HEK293 (cell line): ENCODE measurements around the gene PYGO2.
A peak's percentile ranks its signal among the peaks of the same experiment; 100 is the strongest.

Source experiments
- CTCF ChIA-PET: fragments of 350-600 bp; formaldehyde crosslinking; extraction: SDS; loops from one replicate; lab custom pipeline; 2021; ENCODE audit warnings: antibody characterized with exemption; lab: Yijun Ruan, JAX
- POLR2A ChIA-PET: fragments of 300-600 bp; formaldehyde crosslinking; extraction: SDS; loops from one replicate; lab custom pipeline; 2020; ENCODE audit warnings: antibody characterized with exemption, inconsistent platforms; lab: Yijun Ruan, JAX
- H3K27ac ChIP-seq: fragments of 200-500 bp; sonication (Bioruptor generic); 2 replicates; pipeline ENCODE4 v1.5.1; 2014; ENCODE audit warnings: low read depth, low read length, control low read depth, inconsistent platforms; ENCODE audit errors: extremely low read depth
- H3K36me3 ChIP-seq, 2 experiments: fragments of 200-500 bp in 1 of 2; sonication (Bioruptor generic) in 1 of 2; 1 replicate in 1 of 2; 2 replicates in 1 of 2; pipeline ENCODE4 v1.5.1; 2014 to 2017; ENCODE audit warnings: inconsistent platforms in 2 of 2, low read length in 2 of 2; ENCODE audit not compliant: control insufficient read depth in 2 of 2, insufficient read depth in 1 of 2
- H3K4me1 ChIP-seq: fragments of 200-500 bp; sonication (Bioruptor generic); 2 replicates; pipeline ENCODE4 v1.5.1; 2014; ENCODE audit warnings: mild to moderate bottlenecking, low read length, inconsistent platforms; ENCODE audit not compliant: control insufficient read depth, insufficient read depth
- H3K4me3 ChIP-seq: 2 replicates; pipeline ENCODE4 v1.5.1; 2011; ENCODE audit warnings: low read depth, mild to moderate bottlenecking, control low read depth, low read length, moderate library complexity
- H3K9me3 ChIP-seq: fragments of 200-500 bp; sonication (Bioruptor generic); 2 replicates; pipeline ENCODE4 v1.5.1; 2014; ENCODE audit warnings: low read depth, low read length, inconsistent platforms; ENCODE audit not compliant: control insufficient read depth, insufficient read depth
- BCL11B ChIP-seq: fragments of 450-650 bp; formaldehyde crosslinking; IDR thresholded peaks from 2 replicates; pipeline ENCODE4 v1.5.1; 2016; ENCODE audit warnings: low read depth, missing biosample characterization, missing genetic modification characterization
- GLIS2 ChIP-seq: fragments of 450-650 bp; formaldehyde crosslinking; IDR thresholded peaks from 2 replicates; pipeline ENCODE4 v1.5.1; 2016; ENCODE audit warnings: missing biosample characterization, missing genetic modification characterization
- HOXC10 ChIP-seq: sonication (generic); formaldehyde crosslinking; IDR thresholded peaks from 2 replicates; pipeline ENCODE4 v1.8.1; 2023; ENCODE audit warnings: mild to moderate bottlenecking, missing genetic modification reagents
- INSM2 ChIP-seq: fragments of 450-650 bp; formaldehyde crosslinking; IDR thresholded peaks from 2 replicates; pipeline ENCODE4 v1.5.1; 2016; ENCODE audit warnings: missing biosample characterization, missing genetic modification characterization
- PRDM10 ChIP-seq: fragments of 450-650 bp; formaldehyde crosslinking; IDR thresholded peaks from 2 replicates; pipeline ENCODE4 v1.5.1; 2016; ENCODE audit warnings: missing biosample characterization, missing genetic modification characterization
- PRDM4 ChIP-seq: fragments of 450-650 bp; formaldehyde crosslinking; IDR thresholded peaks from 2 replicates; pipeline ENCODE4 v1.5.1; 2017; ENCODE audit warnings: missing biosample characterization, missing genetic modification characterization
- TCF7L2 ChIP-seq: IDR thresholded peaks from 2 replicates; pipeline ENCODE4 v1.6.1; 2011; ENCODE audit warnings: low read depth, mild to moderate bottlenecking, inconsistent platforms, low read length, moderate library complexity, borderline replicate concordance
- WT1 ChIP-seq: fragments of 450-650 bp; formaldehyde crosslinking; IDR thresholded peaks from 2 replicates; pipeline ENCODE4 v1.5.1; 2016; ENCODE audit warnings: missing biosample characterization, missing genetic modification characterization
- ZBTB26 ChIP-seq: fragments of 450-650 bp; formaldehyde crosslinking; optimal IDR thresholded peaks from 2 replicates; pipeline ENCODE3; 2016; ENCODE audit warnings: missing biosample characterization, mild to moderate bottlenecking, missing genetic modification characterization
- ZFP3 ChIP-seq: fragments of 450-650 bp; formaldehyde crosslinking; IDR thresholded peaks from 2 replicates; pipeline ENCODE4 v1.5.1; 2016; ENCODE audit warnings: low read depth, missing biosample characterization, missing genetic modification characterization
- ZFP37 ChIP-seq: fragments of 450-650 bp; formaldehyde crosslinking; IDR thresholded peaks from 2 replicates; pipeline ENCODE4 v1.5.1; 2016; ENCODE audit warnings: missing biosample characterization, missing genetic modification characterization
- ZNF112 ChIP-seq: fragments of 450-650 bp; formaldehyde crosslinking; IDR thresholded peaks from 2 replicates; pipeline ENCODE4 v1.5.0; 2017; ENCODE audit warnings: missing biosample characterization, missing genetic modification characterization
- ZNF121 ChIP-seq: fragments of 450-650 bp; formaldehyde crosslinking; IDR thresholded peaks from 2 replicates; pipeline ENCODE4 v1.5.1; 2016; ENCODE audit warnings: missing biosample characterization, missing genetic modification characterization
- ZNF175 ChIP-seq: fragments of 450-650 bp; formaldehyde crosslinking; IDR thresholded peaks from 2 replicates; pipeline ENCODE4 v1.5.1; 2016; ENCODE audit warnings: missing biosample characterization, missing genetic modification characterization
- ZNF274 ChIP-seq, 2 experiments: fragments of 200-500 bp in 1 of 2; fragments of 450-650 bp in 1 of 2; sonication (Bioruptor generic) in 1 of 2; formaldehyde crosslinking in 1 of 2; IDR thresholded peaks; 2 replicates each; pipeline versions ENCODE4 v1.5.1 to v1.6.1; 2014 to 2016; ENCODE audit warnings: borderline replicate concordance in 1 of 2, inconsistent platforms in 1 of 2, low read length in 1 of 2, missing biosample characterization in 1 of 2, missing genetic modification characterization in 1 of 2
- ZNF354C ChIP-seq: fragments of 450-650 bp; formaldehyde crosslinking; IDR thresholded peaks from 2 replicates; pipeline ENCODE4 v1.5.1; 2016; ENCODE audit warnings: missing biosample characterization, missing genetic modification characterization, low read depth, borderline replicate concordance
- ZNF416 ChIP-seq: fragments of 450-650 bp; formaldehyde crosslinking; IDR thresholded peaks from 2 replicates; pipeline ENCODE4 v1.5.1; 2016; ENCODE audit warnings: missing biosample characterization, missing genetic modification characterization
- ZNF449 ChIP-seq: fragments of 450-650 bp; formaldehyde crosslinking; IDR thresholded peaks from 2 replicates; pipeline ENCODE4 v1.5.1; 2017; ENCODE audit warnings: missing biosample characterization, mild to moderate bottlenecking, missing genetic modification characterization, moderate library complexity
- ZNF501 ChIP-seq: fragments of 450-650 bp; formaldehyde crosslinking; IDR thresholded peaks from 2 replicates; pipeline ENCODE4 v1.5.1; 2016; ENCODE audit warnings: missing biosample characterization, missing genetic modification characterization
- ZNF549 ChIP-seq: fragments of 450-650 bp; IDR thresholded peaks from 2 replicates; pipeline ENCODE4 v1.5.1; 2018; ENCODE audit warnings: missing biosample characterization, missing genetic modification characterization, mild to moderate bottlenecking, inconsistent platforms, moderate library complexity
- ZNF571 ChIP-seq: fragments of 450-650 bp; formaldehyde crosslinking; IDR thresholded peaks from 2 replicates; pipeline ENCODE4 v1.5.0; 2017; ENCODE audit warnings: missing biosample characterization, missing genetic modification characterization
- ZNF658 ChIP-seq: fragments of 450-650 bp; formaldehyde crosslinking; IDR thresholded peaks from 2 replicates; pipeline ENCODE4; 2016; ENCODE audit warnings: missing biosample characterization, missing genetic modification characterization
- ZNF791 ChIP-seq: fragments of 450-650 bp; formaldehyde crosslinking; IDR thresholded peaks from 2 replicates; pipeline ENCODE4 v1.5.1; 2016; ENCODE audit warnings: missing biosample characterization, missing genetic modification characterization
- ZNF830 ChIP-seq: fragments of 450-650 bp; IDR thresholded peaks from 2 replicates; pipeline ENCODE4 v1.5.0; 2018; ENCODE audit warnings: missing biosample characterization, missing genetic modification characterization, low read depth, mild to moderate bottlenecking, moderate library complexity

PYGO2 gene

GRCh38 chr1:154941333-154942013 lies 20.1 kb downstream of the PYGO2 start (continued):
- TF ChIP-seq ZNF175 (tag by site-specific recombination) (no peak), ZNF354C (tag by site-specific recombination) (no peak), ZNF112 (no peak), ZNF501 (tag by site-specific recombination) (no peak), PRDM10 (peak; percentile 17; the same call in 1 of the 2 replicates), INSM2 (tag by site-specific recombination) (no peak), ZNF416 (tag by site-specific recombination) (no peak), ZNF658 (no peak), ZNF571 (tag by site-specific recombination) (no peak)

- Histone ChIP-seq H3K4me1 (no peaks in the 10 kb centered on the region), H3K4me3 (no peak overlapping the region), H3K36me3 (peaks cover 0 to 8% of the 10 kb centered on the region in 2 experiments; a peak in 1 of 3 replicates), H3K27ac (no peak overlapping the region), H3K9me3 (no peaks in the 10 kb centered on the region)
- ChIA-PET CTCF (interaction anchor here (0.6 to 1.5 kb wide), 5 partner anchors 14 to 381 kb away, joined by 3 to 5 read pairs (median 3); no protein-coding TSS in a partner anchor), POLR2A (no interaction called here)
- TF ChIP-seq TCF7L2 (no peak), WT1 (no peak), GLIS2 (tag by site-specific recombination) (no peak), ZFP3 (tag by site-specific recombination) (no peak), ZNF658 (no peak), ZFP37 (tag by site-specific recombination) (no peak), ZNF274 (IDR thresholded peaks at IDR 0.05; ENCODE audit: low read length) (no peak), ZNF274 (tag by site-specific recombination; IDR thresholded peaks at IDR 0.05; ENCODE audit: borderline replicate concordance) (no peak), PRDM4 (no peak), ZNF121 (tag by site-specific recombination) (no peak), ZNF830 (tag by site-specific recombination) (no peak), ZNF791 (tag by site-specific recombination) (no peak), ZNF449 (tag by site-specific recombination) (no peak), BCL11B (tag by site-specific recombination) (no peak), ZBTB26 (tag by site-specific recombination) (no peak), HOXC10 (CRISPR knock-in tag) (no peak), ZNF549 (tag by site-specific recombination) (no peak)
Measured at GRCh38 chr1:154940651-154941194, 20.9 kb downstream of the PYGO2 start.
